Fibroblast of skin of scalp (primary cell): ENCODE measurements around the gene ZNF334.

Experiments
- DNase-seq: peaks from one replicate; pipeline ENCODE4 v3.0.0-alpha.2; 2013

ZNF334 gene

DNA sequence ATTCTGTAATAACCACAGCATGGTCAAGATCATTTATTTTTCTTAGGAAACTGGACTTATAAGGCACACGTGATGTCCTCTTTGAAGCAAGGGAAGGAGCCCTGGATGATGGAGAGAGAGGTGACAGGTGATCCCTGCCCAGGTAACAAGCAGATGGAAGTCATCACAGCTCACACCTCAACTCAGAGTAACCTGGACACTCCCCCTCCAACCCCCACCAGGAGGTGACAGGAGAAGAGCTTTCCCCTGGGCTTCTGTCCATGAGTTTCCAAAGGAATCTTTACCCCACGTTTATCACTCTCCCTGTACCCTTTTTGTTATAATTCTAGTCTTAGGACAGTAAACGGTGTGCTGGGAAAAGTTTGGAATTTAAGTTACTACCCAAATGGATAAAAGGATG, 28.4 kb downstream of the ZNF334 start:
- DNase-seq: no peak

DNA sequence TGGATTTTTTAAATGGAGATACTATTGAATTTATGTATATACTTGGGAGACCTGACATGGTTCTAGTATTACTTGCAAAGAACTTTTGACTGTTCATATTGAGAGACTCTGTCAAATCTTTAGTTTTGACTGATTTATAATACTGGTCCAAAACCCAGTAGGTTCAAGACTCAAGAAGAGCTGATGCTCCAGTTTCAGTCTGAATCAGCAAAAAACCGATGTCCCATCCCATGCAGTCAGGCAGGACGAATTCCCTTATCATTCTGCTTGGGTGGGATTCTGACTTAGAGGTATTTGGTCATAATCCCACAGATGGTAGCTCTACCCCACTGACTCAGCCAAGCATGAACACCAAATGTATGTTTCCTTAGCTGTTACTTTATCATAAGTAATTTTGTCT, 29.5 kb downstream of the ZNF334 start:
- DNase-seq: no peak

DNA sequence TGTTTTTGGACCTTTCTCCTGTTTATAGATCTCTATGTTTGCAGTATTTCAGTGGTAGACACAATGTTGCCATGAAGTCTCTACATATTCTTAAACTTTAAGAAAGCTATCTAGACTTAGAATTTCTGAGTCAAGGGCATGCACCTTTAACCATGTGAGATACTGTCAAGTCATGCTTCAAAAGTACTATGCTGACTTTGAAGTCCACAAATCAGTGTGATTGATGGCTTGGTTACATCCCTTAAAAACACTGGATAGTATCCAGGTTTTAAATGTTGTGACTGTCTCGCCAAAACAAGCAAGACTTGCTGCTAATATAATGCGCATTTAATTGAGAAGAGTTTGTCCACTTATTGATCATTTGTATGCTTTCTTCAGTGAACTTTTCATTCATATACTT, 30.5 kb downstream of the ZNF334 start:
- DNase-seq: no peak

DNA sequence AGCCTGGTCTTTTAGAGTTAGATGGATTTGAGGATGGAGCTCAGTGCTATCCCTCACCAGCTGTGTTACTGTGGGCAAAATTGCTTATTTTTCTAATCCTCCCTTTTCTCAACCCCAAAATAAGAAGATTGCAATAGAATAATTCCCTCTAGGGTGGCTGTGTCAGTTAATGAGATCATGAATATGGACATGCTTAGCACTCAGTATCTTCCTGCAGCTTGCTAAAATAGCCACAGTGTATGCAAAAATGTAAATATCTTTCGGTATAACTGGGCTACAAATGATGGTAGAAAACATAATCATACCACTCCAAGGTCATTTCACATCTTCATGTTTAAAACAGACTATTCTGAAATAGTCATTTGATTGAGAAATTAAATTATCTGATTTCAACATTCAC, 35.7 kb downstream of the ZNF334 start:
- no peak for DNase-seq

DNA sequence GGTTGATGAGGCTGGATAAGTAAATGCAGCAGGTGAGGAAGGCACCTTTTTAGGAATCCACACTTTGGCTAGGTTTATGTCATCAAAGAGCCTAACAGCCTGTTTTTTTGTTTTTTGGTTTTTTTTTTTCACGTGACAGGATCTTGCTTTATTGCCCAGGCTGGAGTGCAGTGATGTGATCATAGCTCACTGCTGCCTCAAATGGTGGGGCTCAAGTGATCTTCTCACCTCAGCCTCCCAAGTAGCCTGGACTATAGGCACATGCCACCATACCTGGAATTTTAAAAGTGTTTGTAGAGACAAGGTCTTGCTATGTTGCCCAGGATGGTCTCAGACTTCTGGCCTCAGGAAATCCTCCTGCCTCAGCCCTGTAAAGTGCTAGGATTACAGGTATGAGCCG, 36.1 kb downstream of the ZNF334 start:
- no peak for DNase-seq

DNA sequence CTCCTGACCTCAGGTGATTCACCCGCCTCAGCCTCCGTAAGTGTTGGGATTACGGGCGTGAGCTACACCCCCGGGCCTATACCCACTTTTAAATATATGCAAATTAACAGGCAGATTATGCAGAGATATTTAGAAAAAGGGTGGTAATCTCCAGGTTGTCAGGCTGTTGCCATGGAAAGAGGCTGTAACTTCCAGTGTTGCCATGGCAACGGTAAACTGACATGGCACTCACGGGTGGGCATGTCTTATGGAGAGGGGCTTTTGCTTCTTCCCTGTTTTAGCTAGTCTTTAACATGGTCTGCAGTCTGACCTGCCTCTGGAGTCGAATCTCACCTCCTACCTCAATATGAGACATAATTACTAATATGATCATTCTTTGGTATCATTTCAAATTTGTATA, 44.9 kb downstream of the ZNF334 start:
- DNase-seq: no peak

DNA sequence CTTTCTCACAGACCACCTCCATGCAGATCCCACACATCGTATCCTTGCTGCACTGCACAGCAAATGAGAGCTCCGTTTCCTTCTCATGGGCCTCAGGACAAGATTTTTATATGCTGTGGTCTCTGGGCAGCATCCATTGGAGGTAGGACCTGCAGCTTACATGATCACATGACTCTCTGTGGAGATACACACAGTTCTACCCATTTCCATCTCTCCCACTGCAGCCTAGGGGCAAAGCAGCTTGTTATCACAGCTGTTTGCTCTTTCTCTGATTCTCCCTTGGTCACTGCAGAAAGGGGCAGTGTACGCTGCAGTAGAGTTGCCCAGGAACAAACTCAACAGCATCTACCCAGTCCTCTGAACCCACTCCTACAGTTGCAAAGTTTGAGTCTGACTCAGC, 48.9 kb downstream of the ZNF334 start:
- no peak for DNase-seq

DNA sequence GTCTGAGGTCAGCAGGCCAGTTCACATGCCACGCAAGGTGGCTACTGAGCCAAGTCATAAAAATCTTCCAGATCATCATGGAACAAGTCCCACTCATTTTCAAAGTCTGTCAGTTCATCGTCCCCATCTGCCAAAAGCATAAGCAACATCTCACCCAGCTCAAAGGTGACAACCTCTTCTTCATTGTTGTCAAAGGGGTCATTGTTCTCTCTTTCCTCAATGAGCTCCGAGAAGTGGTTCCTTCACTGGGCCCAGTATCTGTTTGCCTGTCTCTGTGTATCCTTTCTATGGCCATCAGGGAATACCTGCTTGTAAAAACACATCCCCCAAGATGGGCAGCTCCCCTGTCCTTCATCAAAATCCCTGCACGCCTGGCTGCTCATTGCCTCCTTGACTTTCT, 49.5 kb downstream of the ZNF334 start:
- no peak for DNase-seq

DNA sequence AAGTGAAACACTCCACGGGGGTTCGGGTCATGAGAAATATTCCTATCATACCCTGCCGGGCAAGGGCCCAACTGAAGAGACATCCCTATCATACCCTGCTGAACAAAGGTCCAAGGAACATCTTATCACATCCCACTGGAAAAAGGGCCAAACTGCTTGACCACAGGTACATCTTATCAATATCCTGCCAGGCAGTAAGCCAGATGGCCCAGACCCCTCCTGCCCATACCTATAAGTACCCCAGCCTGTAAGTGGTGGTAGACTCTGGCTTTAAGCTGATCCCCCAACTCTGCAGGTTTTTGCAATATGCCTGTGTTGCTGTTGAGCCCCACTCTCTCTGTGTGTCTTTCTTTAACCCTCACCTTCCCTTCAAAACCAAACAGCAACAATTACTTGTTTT, 51.6 kb downstream of the ZNF334 start:
- DNase-seq: no peak

DNA sequence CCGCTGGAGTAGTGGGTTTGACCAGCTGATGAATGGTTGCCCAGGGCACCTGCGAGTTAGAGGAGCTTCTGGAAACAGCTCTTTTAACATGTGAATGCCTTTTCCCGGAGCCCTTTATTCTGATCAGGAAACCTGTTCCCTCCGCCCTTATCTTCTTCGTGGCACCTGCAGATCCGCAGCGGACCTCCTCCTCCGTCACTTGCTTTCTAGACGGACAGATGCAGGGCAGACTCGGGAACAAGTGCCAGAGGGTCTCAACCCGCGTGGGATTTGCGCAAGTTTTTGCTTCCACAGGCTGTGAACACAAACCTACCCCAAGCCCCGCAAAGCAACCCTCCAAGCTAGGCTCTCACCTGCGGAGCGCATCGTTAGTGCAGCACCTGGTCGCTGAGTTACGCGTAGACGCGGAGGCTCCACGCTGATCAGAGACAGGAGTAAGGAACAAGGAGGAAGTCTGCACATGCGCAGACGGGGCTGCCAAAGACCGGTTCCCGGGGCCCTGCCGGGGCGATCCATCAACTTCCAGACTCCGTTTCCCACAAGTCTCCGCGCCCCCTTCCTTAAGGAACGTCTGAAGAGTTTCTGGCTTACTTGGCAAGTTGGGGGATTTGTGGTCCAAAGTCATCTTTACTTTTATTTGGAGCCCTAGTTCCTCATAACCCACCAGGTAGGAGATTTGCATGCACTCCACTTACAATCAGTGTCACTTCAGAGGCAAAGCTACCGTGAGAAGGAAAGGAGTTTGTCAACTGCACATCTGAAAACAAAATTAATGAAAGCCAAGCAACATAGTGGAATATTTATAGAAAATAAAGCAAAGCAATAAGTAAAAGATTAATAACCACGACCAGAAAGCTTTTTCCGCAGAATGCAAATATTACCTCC, 54.3 kb downstream of the ZNF334 start:
- peak; percentile 7 for DNase-seq

DNA sequence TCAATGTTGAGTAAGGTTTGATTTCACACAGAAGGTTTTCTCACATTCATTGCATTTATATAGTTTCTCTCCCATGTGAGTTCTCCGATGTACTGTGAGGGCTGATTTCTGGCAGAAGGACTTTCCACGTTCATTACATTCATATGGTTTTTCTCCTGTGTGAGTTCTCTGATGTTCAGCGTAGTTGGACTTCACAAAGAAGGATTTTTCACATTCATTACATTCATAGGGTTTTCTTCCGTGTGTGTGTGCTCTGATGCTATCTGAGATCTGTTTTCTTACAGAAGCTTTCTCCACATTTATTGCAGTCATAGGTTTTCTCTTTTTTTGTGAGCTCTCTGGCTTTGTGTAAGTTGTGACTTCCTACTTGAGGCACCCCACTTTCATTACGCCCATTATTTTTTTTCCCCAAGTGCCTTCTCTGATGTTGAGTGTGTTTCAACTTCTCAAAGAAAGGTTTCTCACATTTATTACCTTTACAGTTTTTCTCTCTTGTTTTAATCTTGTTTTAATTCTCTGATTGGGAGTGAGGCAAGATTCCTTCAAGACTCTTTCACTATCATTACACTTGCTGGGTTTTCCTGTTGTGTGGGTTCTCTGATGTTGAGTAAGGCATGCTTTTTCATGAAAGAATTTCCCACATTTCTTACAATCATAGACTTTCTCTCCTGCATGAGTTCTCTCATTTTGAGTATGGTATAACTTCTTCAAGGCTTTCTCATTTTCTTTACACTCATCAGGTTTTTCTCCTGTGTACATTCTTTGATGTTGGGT, 56.9 kb downstream of the ZNF334 start:
- DNase-seq: no peak

DNA sequence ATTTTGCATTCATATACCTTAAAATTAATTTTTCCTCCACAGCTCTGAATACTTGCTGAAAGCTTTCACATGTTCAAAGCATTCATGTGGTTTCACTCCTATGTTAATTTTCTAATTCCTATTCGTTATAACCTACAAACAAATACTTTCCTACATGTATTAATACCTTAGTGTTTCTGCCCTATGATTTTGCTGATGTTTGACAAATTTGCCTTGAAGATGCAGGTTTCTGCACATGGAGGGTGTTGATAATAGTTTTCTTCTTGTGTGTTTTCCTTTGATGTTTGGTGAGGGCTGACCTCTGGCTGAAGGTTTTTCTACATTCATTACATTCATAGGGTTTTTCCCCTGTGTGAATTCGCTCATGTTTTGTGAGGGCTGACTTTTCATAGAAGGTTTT, 57.6 kb downstream of the ZNF334 start:
- DNase-seq: no peak
